H9 (cell line): ENCODE data around the gene MAML3. TPM values are rescaled to one million over a fixed set of nuclear protein-coding genes. Genes with fewer than 3 reads are reported as not detected.

ENCODE experiments used
- DNase-seq: peaks from one replicate; pipeline ENCODE4 v3.0.0-alpha.2; 2017
- H2AFZ ChIP-seq: one replicate; pipeline ENCODE4 v1.6.1; 2013; ENCODE audit warnings: mild to moderate bottlenecking, low read length, control low read depth, moderate library complexity
- H2AK5ac ChIP-seq: 2 replicates; pipeline ENCODE4 v1.6.1; 2013; ENCODE audit warnings: low read length, control low read depth, mixed read lengths; ENCODE audit not compliant: insufficient read length
- H2BK120ac ChIP-seq: one replicate; pipeline ENCODE4 v1.6.1; 2013; ENCODE audit warnings: low read depth, mild to moderate bottlenecking, low read length, control low read depth, inconsistent platforms; ENCODE audit not compliant: poor library complexity, severe bottlenecking
- H2BK12ac ChIP-seq: 2 replicates; pipeline ENCODE4 v1.6.1; 2013; ENCODE audit warnings: low read length, control low read depth, mixed read lengths, low read depth; ENCODE audit not compliant: insufficient read length
- H2BK15ac ChIP-seq: 2 replicates; pipeline ENCODE4 v1.6.1; 2013; ENCODE audit warnings: low read depth, low read length, control low read depth
- H2BK20ac ChIP-seq: one replicate; pipeline ENCODE4 v1.6.1; 2013; ENCODE audit warnings: low read depth, mild to moderate bottlenecking, low read length, control low read depth, inconsistent platforms; ENCODE audit not compliant: poor library complexity, severe bottlenecking
- H2BK5ac ChIP-seq: 2 replicates; pipeline ENCODE4 v1.6.1; 2013; ENCODE audit warnings: low read length, control low read depth, mixed read lengths; ENCODE audit not compliant: insufficient read length
- H3K14ac ChIP-seq: 2 replicates; pipeline ENCODE4 v1.6.1; 2013; ENCODE audit warnings: low read length, control low read depth; ENCODE audit not compliant: insufficient read depth
- H3K18ac ChIP-seq: 2 replicates; pipeline ENCODE4 v1.6.1; 2013; ENCODE audit warnings: low read depth, mild to moderate bottlenecking, mixed read lengths, low read length, control low read depth; ENCODE audit not compliant: insufficient read length
- H3K23ac ChIP-seq: 2 replicates; pipeline ENCODE4 v1.6.1; 2013; ENCODE audit warnings: low read length, control low read depth, mixed read lengths, low read depth; ENCODE audit not compliant: insufficient read length
- H3K23me2 ChIP-seq: 2 replicates; pipeline ENCODE4 v1.6.1; 2013; ENCODE audit warnings: low read depth, mild to moderate bottlenecking, mixed read lengths, low read length, control low read depth; ENCODE audit not compliant: insufficient read length, poor library complexity, severe bottlenecking
- H3K27ac ChIP-seq: 2 replicates; pipeline ENCODE4 v1.5.1; 2013; ENCODE audit warnings: low read length, control low read depth, mixed read lengths, low read depth; ENCODE audit not compliant: insufficient read length
- H3K27me3 ChIP-seq: 2 replicates; pipeline ENCODE4 v1.6.1; 2013; ENCODE audit warnings: low read length, control low read depth, inconsistent platforms; ENCODE audit not compliant: insufficient read depth
- H3K4ac ChIP-seq: 2 replicates; pipeline ENCODE4 v1.6.1; 2013; ENCODE audit warnings: low read depth, mild to moderate bottlenecking, control low read depth, inconsistent platforms, low read length, moderate library complexity
- H3K4me1 ChIP-seq: 2 replicates; pipeline ENCODE4 v1.6.1; 2013; ENCODE audit warnings: low read length, control low read depth, inconsistent platforms; ENCODE audit not compliant: insufficient read depth
- H3K4me2 ChIP-seq: 2 replicates; pipeline ENCODE4 v1.6.1; 2013; ENCODE audit warnings: low read length, control low read depth, mixed read lengths; ENCODE audit not compliant: insufficient read length, insufficient read depth
- H3K56ac ChIP-seq: 2 replicates; pipeline ENCODE4 v1.6.1; 2013; ENCODE audit warnings: low read depth, mild to moderate bottlenecking, mixed read lengths, low read length, control low read depth; ENCODE audit not compliant: insufficient read length
- H3K79me1 ChIP-seq: 2 replicates; pipeline ENCODE4 v1.6.1; 2013; ENCODE audit warnings: low read depth, mild to moderate bottlenecking, moderate library complexity, low read length, control low read depth, inconsistent platforms; ENCODE audit not compliant: insufficient read depth, poor library complexity, severe bottlenecking
- H3K79me2 ChIP-seq: 2 replicates; pipeline ENCODE4 v1.6.1; 2013; ENCODE audit warnings: low read length, control low read depth, inconsistent platforms; ENCODE audit not compliant: insufficient read depth
- H3K9ac ChIP-seq: 2 replicates; pipeline ENCODE4 v1.6.1; 2013; ENCODE audit warnings: low read length, control low read depth, mixed read lengths; ENCODE audit not compliant: insufficient read length; ENCODE audit errors: extremely low read depth
- H3K9me3 ChIP-seq: one replicate; pipeline ENCODE4 v1.6.1; 2013; ENCODE audit warnings: low read depth, low read length, inconsistent platforms; ENCODE audit not compliant: control insufficient read depth
- H3T11ph ChIP-seq: one replicate; pipeline ENCODE4 v1.6.1; 2013; ENCODE audit warnings: mild to moderate bottlenecking, low read length, control low read depth, inconsistent platforms
- H4K20me1 ChIP-seq: one replicate; pipeline ENCODE4 v1.6.1; 2013; ENCODE audit not compliant: control insufficient read depth, insufficient read length, insufficient read depth
- H4K5ac ChIP-seq: 2 replicates; pipeline ENCODE4 v1.6.1; 2013; ENCODE audit warnings: low read depth, mild to moderate bottlenecking, mixed read lengths, low read length, control low read depth; ENCODE audit not compliant: insufficient read length
- H4K8ac ChIP-seq: replicated peaks from 2 replicates; pipeline ENCODE4 v1.6.1; 2013; ENCODE audit warnings: low read length, control low read depth, mixed read lengths, low read depth; ENCODE audit not compliant: insufficient read length
- H4K91ac ChIP-seq: 2 replicates; pipeline ENCODE4 v1.6.1; 2013; ENCODE audit warnings: low read depth, mild to moderate bottlenecking, moderate library complexity, mixed read lengths, low read length, control low read depth; ENCODE audit not compliant: insufficient read length
- H3K27ac Mint-ChIP-seq, 3 experiments: 2 replicates in 2 of 3; 3 replicates in 1 of 3; pipeline ENCODE4 v1.8.0; 2020 to 2021; ENCODE audit warnings: mixed read lengths in 3 of 3, mild to moderate bottlenecking in 1 of 3, moderate library complexity in 1 of 3
- H3K27me3 Mint-ChIP-seq: 2 replicates; pipeline ENCODE4 v1.8.0; 2021; ENCODE audit warnings: low read depth, mild to moderate bottlenecking, moderate library complexity, mixed read lengths
- H3K36me3 Mint-ChIP-seq, 3 experiments: 2 replicates in 2 of 3; 3 replicates in 1 of 3; pipeline ENCODE4 v1.8.0; 2020 to 2021; ENCODE audit warnings: low read depth in 3 of 3, mixed read lengths in 3 of 3; ENCODE audit not compliant: insufficient read depth in 1 of 3
- H3K4me1 Mint-ChIP-seq, 2 experiments: 2 replicates each; pipeline ENCODE4 v1.8.0; 2020; ENCODE audit warnings: mixed read lengths in 2 of 2
- H3K4me3 Mint-ChIP-seq, 2 experiments: 2 replicates in 1 of 2; 3 replicates in 1 of 2; pipeline ENCODE4 v1.8.0; 2020 to 2021; ENCODE audit warnings: mild to moderate bottlenecking in 2 of 2, mixed read lengths in 2 of 2, moderate library complexity in 1 of 2
- H3K9me3 Mint-ChIP-seq, 2 experiments: 2 replicates in 1 of 2; 3 replicates in 1 of 2; pipeline ENCODE4 v1.8.0; 2020; ENCODE audit warnings: mild to moderate bottlenecking in 2 of 2, mixed read lengths in 2 of 2, moderate library complexity in 1 of 2
- WGBS: extraction: QIAGEN DNeasy Blood & Tissue Kit; methylation state at CpG from one replicate; pipeline ENCODE4 v1.1.7; 2013; ENCODE audit warnings: missing lambda C conversion rate, low lambda C conversion rate, mixed read lengths; ENCODE audit not compliant: insufficient read length; ENCODE audit errors: extremely low coverage; 5-methylcytosine and 5-hydroxymethylcytosine counted together
- total RNA-seq: library from RNA; stranded (reverse); gene quantifications from 2 replicates; pipeline ENCODE4 v1.2.1, GENCODE V29; 2021
- TF ChIP-seq, protein P1 (sequence below): fragments of 200-600 bp; sonication (generic); conservative IDR thresholded peaks from 3 replicates; pipeline ENCODE4 v1.8.0; 2021; ENCODE audit warnings: antibody characterized with exemption, mild to moderate bottlenecking

Gene MAML3
- total RNA-seq, 1 experiment from 2014 or later = 3.9 TPM

DNA sequence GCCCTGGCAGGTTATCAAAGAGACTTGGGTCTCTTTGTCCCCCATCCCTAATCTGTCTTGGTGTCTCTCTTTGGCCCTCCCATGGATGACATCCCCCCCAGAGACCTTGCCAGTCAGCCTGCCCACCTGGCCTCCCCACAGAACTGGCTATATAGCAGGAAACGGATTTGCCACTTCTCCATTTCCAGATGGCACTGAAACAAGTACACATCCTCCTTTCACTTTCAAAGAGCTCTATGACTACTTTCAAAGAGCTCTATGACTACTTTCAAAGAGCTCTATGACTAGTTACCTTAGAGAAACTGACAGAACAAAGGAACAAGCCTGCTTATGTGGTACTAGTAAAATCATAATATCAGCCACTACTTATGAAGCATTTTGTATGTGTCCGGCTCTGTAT, 175.3 kb downstream of the MAML3 start:
- Histone ChIP-seq H4K5ac (no peak overlapping the region), H4K91ac (no peak overlapping the region), H3K79me1 (no peaks in the 10 kb centered on the region), H2BK15ac (no peak overlapping the region), H3K79me2 (no peaks in the 10 kb centered on the region), H4K20me1 (no peaks in the 10 kb centered on the region), H2BK12ac (no peak overlapping the region), H3T11ph (no peak overlapping the region), H2BK5ac (no peak overlapping the region), H2AFZ (no peak overlapping the region), H4K8ac (no peak overlapping the region), H3K23me2 (no peaks in the 10 kb centered on the region), H3K9ac (no peak overlapping the region), H3K56ac (no peak overlapping the region), H2BK20ac (no peak overlapping the region), H3K14ac (no peak overlapping the region), H3K27ac (no peak overlapping the region), H3K4me1 (no peaks in the 10 kb centered on the region), H3K27me3 (peaks cover 22% of the 10 kb centered on the region; the same call in 1 of the 2 replicates), H2BK120ac (no peak overlapping the region), H3K4ac (no peak overlapping the region), H3K4me2 (no peak overlapping the region), H3K9me3 (no peaks in the 10 kb centered on the region), H3K18ac (no peak overlapping the region), H3K23ac (no peak overlapping the region), H2AK5ac (no peak overlapping the region)
- TF ChIP-seq, protein P1, sequence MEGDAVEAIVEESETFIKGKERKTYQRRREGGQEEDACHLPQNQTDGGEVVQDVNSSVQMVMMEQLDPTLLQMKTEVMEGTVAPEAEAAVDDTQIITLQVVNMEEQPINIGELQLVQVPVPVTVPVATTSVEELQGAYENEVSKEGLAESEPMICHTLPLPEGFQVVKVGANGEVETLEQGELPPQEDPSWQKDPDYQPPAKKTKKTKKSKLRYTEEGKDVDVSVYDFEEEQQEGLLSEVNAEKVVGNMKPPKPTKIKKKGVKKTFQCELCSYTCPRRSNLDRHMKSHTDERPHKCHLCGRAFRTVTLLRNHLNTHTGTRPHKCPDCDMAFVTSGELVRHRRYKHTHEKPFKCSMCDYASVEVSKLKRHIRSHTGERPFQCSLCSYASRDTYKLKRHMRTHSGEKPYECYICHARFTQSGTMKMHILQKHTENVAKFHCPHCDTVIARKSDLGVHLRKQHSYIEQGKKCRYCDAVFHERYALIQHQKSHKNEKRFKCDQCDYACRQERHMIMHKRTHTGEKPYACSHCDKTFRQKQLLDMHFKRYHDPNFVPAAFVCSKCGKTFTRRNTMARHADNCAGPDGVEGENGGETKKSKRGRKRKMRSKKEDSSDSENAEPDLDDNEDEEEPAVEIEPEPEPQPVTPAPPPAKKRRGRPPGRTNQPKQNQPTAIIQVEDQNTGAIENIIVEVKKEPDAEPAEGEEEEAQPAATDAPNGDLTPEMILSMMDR = no peak
- DNase-seq = no peak
- WGBS = no CpG with 5 or more reads among the region's 2 CpGs
- Mint-ChIP-seq H3K9me3 (no peaks in the 10 kb centered on the region; a peak in 1 of 5 replicates), H3K27me3 (peaks cover 2% of the 10 kb centered on the region), H3K4me3 (no peak overlapping the region), H3K4me1 (no peaks in the 10 kb centered on the region), H3K36me3 (no peaks in the 10 kb centered on the region), H3K27ac (peak overlapping the region in 1 of 3 experiments; percentile 38; a peak in 1 of 7 replicates)
